Mesothelial cell of epicardium (in vitro differentiated cells): ENCODE measurements around the gene NGEF. TPM values are rescaled to one million over a fixed set of nuclear protein-coding genes. Genes with fewer than 3 reads are reported as not detected.
A peak's percentile ranks its signal among the peaks of the same experiment; 100 is the strongest.

Experiments used
- DNase-seq, 2 experiments: peaks; one replicate each; pipeline ENCODE4 v3.0.0; 2021; ENCODE audit warnings: low spot score in 2 of 2; ENCODE audit not compliant: unreplicated experiment in 2 of 2
- H3K27ac Mint-ChIP-seq: 2 replicates; pipeline ENCODE4 v1.8.0; 2021; ENCODE audit warnings: mixed read lengths
- H3K27me3 Mint-ChIP-seq: 2 replicates; pipeline ENCODE4 v1.8.0; 2021; ENCODE audit warnings: low read depth, mixed read lengths
- H3K36me3 Mint-ChIP-seq: 2 replicates; pipeline ENCODE4 v1.8.0; 2021; ENCODE audit warnings: mixed read lengths
- H3K4me1 Mint-ChIP-seq: 2 replicates; pipeline ENCODE4 v1.8.0; 2021; ENCODE audit warnings: mixed read lengths
- H3K4me3 Mint-ChIP-seq: 2 replicates; pipeline ENCODE4 v1.8.0; 2021; ENCODE audit warnings: mild to moderate bottlenecking, moderate library complexity, mixed read lengths
- H3K9me3 Mint-ChIP-seq: 2 replicates; pipeline ENCODE4 v1.8.0; 2021; ENCODE audit warnings: mixed read lengths
- CTCF ChIP-seq: fragments of 200-600 bp; sonication (generic); IDR thresholded peaks from one replicate; pipeline ENCODE4 v1.5.0; 2021; ENCODE audit warnings: antibody characterized with exemption; ENCODE audit not compliant: unreplicated experiment
- total RNA-seq: library from RNA; stranded (reverse); gene quantifications from 3 replicates; pipeline ENCODE4 v1.2.1, GENCODE V29; 2021

NGEF gene
- total RNA-seq, 1 donor from 2014 or later = 0.51 TPM

- no peaks in the 10 kb centered on the region for H3K36me3 Mint-ChIP-seq
Measured at GRCh38 chr2:232983669-232984140, 29.4 kb downstream of the NGEF start.

GRCh38 chr2:232982926-232983668, 30.0 kb downstream of the NGEF start:
- peak overlapping the region; percentile 61 for H3K27ac Mint-ChIP-seq
- H3K9me3 Mint-ChIP-seq = peaks cover 9% of the 10 kb centered on the region
- H3K27me3 Mint-ChIP-seq = peaks cover 4% of the 10 kb centered on the region
- no peaks in the 10 kb centered on the region for H3K36me3 Mint-ChIP-seq
- no peak for TF ChIP-seq CTCF
- peaks cover 44% of the 10 kb centered on the region for H3K4me1 Mint-ChIP-seq
- peak in 1 of 2 experiments; percentile 35 for DNase-seq
- no peak overlapping the region for H3K4me3 Mint-ChIP-seq

More at GRCh38 chr2:232983669-232984140, 29.4 kb downstream of the NGEF start:
- Mint-ChIP-seq H3K9me3 (peaks cover 9% of the 10 kb centered on the region), H3K27me3 (peaks cover 4% of the 10 kb centered on the region), H3K4me1 (peaks cover 50% of the 10 kb centered on the region), H3K27ac (no peak overlapping the region), H3K4me3 (no peak overlapping the region)
- DNase-seq = no peak
- no peak for TF ChIP-seq CTCF

GRCh38 chr2:232981767-232982360, 31.2 kb downstream of the NGEF start:
- H3K4me3 Mint-ChIP-seq = no peak overlapping the region
- TF ChIP-seq CTCF = no peak
- H3K9me3 Mint-ChIP-seq = peaks cover 9% of the 10 kb centered on the region
- H3K4me1 Mint-ChIP-seq = peaks cover 39% of the 10 kb centered on the region
- H3K36me3 Mint-ChIP-seq = no peaks in the 10 kb centered on the region
- DNase-seq = peak in 1 of 2 experiments; percentile 37
- H3K27me3 Mint-ChIP-seq = peaks cover 2% of the 10 kb centered on the region
- peak overlapping the region; percentile 84 for H3K27ac Mint-ChIP-seq

GRCh38 chr2:232981356-232981755, 31.7 kb downstream of the NGEF start:
- no peak overlapping the region for H3K4me3 Mint-ChIP-seq
- no peak for TF ChIP-seq CTCF
- peaks cover 39% of the 10 kb centered on the region for H3K4me1 Mint-ChIP-seq
- H3K27me3 Mint-ChIP-seq = peaks cover 2% of the 10 kb centered on the region
- DNase-seq = peak in 1 of 2 experiments; percentile 67
- H3K27ac Mint-ChIP-seq = peak overlapping the region; percentile 84
- peaks cover 6% of the 10 kb centered on the region for H3K9me3 Mint-ChIP-seq
- no peaks in the 10 kb centered on the region for H3K36me3 Mint-ChIP-seq

GRCh38 chr2:232980683-232981082, 32.4 kb downstream of the NGEF start:
- Mint-ChIP-seq H3K36me3 (no peaks in the 10 kb centered on the region), H3K4me1 (peaks cover 39% of the 10 kb centered on the region), H3K27me3 (peaks cover 2% of the 10 kb centered on the region), H3K27ac (no peak overlapping the region), H3K4me3 (no peak overlapping the region), H3K9me3 (no peaks in the 10 kb centered on the region)
- peak in 1 of 2 experiments; percentile 30 for DNase-seq
- TF ChIP-seq CTCF = no peak
